NCI-H1417 (cell line): ENCODE data around the gene OR6Y1.

Source experiments
- DNase-seq, 3 experiments: peaks; one replicate each; lab custom pipeline; 2025; lab: John Stamatoyannopoulos, UW

Gene OR6Y1, protein sequence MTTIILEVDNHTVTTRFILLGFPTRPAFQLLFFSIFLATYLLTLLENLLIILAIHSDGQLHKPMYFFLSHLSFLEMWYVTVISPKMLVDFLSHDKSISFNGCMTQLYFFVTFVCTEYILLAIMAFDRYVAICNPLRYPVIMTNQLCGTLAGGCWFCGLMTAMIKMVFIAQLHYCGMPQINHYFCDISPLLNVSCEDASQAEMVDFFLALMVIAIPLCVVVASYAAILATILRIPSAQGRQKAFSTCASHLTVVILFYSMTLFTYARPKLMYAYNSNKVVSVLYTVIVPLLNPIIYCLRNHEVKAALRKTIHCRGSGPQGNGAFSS

DNA sequence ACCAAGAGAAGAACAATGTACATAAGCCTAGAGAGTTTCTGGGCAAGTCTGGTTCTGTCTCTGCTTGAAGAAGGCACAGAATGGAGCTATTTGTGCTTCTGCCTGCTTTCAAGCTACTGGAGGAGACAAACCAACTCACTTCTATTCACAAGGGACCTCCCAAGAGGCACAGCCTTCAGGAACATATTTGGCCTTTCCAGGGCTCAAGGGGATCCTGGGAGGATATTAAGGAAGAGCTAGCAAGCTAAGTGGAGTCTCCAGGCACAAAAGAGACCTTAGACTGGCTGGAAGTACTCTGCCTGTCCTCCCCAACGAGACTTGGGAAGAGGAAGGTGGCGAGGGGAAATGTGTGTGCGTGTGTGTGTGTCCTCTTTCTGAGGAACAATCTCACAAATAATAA lies at the start of gene OR6Y1:
Gene OR6Y1, minus strand, starts transcription at position 54 of the 400 bp plus-strand sequence. CDS start 6,300 bp downstream, outside the sequence.
- no peak for DNase-seq

DNA sequence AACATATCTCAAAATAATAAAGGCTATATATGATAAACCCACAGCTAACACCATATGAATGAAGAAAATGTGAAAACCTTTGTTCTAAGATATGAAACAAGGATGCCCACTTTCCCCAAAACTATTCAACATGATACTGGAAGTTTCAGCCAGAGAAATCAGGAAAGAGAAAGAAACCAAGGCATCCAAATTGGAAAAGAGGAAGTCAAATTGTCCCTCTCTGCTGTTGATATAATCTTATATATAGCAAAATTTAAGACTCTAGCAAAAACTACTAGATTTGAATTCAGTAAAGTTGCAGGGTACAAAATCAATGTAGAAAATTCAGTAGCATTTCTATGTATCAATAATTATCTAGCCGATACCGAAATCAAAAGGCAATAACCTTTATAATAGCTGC lies 46.5 kb upstream of the OR6Y1 start:
- DNase-seq = no peak

DNA sequence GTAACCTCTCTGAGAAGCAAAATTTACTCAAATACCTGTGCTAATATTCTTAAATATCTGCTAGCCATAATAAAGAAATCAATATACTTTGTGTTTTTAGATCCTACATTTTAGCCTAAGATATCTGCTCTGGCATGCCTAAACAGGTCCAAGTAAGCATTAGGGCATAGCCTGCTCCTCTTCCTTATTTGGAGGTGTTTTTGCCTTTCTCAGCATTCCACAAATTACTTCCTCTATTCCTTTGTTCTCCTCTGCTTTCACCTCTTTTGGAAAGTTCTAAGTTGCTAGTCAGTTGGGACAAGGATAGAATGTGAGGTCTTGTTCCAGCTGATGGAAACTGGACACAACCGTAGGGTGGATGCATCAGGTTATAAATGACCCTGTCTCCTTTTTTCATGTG lies 32.7 kb upstream of the OR6Y1 start:
- DNase-seq = no peak

DNA sequence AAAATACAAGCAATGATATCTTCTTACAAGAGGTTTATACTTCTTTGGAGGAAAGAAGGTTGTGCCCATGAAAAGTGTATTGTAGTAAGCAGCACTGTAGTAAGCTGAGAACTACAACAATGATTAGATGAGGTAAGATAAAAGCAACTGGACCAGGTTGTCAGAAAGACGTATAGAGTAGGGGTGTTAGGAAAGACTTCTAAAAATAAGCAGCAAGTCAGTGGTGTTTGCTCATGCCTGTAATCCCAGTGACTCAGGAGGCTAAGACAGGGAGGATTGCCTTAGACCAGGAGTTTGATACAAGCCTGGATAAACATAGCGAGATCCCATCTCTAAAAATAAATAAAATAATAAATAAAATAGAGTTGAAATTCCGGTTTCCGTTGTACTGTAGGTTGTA lies 29.8 kb upstream of the OR6Y1 start:
- no peak for DNase-seq

DNA sequence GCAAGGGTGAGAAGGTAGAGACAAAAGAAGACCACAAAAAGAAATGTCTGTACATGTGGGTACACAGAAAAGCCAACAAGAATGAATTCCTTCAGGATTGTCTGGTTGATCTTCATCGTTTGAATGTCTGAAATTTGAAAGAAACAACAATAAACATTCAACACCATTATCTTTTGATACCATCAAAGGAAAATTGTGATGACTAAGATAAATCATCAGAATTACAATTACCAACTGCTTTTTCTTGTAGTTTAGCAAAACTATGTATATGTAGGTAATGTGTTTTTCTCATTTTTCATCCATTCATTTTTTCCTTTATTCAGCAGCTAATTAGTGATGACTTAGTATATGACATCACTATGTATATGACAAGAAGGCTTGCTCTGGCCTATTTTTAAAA lies 25.5 kb upstream of the OR6Y1 start, which contains the start of gene OR10X1:
Gene OR10X1, minus strand, starts transcription at position 167 of the 400 bp plus-strand sequence. Its CDS starts 0 bp downstream, at position 167.
- no peak for DNase-seq

DNA sequence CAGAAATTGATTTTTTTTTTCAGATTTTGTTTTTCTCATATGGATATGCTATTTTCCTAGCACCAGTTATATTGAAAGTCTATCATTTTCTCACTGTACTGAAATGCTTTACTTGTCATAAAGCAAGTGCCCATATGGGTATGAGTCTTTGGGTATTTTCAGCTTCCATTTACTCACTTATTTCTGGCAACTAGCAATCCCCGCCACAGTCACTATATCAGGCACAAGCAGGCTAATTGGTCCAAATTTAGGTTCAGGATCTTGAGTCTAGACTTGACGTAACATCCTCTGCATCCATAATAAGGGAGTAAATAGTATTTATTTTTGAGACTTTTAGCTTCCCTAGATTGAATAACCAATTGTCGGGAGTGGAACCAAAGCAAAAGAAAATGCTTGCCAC lies 23.4 kb upstream of the OR6Y1 start:
- no peak for DNase-seq

DNA sequence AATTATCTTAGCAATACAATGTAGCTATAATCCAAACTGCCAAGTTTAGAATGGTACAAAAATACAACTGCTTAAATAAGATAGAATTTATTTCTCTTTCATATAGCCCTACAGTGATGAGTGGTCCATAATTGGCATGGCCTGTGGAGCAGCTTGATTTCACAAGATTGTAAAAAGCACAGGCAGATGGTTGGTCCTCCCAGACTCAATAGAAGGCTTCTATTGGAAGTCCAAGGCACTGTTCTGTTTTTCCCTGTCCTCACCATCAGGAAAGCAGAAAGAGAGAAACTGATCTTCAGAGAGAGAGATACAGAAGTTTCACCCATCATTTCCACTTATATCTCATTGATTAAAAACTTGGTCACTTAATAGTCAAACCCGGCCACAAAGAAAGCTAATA lies 18.0 kb upstream of the OR6Y1 start:
- DNase-seq = no peak

DNA sequence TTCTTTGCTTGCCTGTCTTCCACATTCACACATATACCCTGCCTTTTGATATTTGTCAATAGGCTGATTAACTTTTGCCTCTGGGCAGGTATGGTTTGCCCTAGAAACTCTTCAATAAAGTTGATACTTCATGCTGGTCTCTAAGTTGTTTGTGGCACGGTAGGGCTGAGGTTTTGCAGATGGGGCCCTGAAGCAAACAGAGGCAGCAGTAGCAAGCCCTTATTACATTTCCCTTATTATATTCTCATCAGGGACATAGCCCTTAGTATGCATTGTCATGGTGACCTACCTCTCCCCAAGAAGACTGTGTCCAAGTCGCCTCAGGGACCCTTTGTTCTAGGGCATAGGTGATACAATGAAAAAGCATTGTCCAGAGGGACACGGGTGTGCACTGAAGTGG lies 16.3 kb upstream of the OR6Y1 start, which contains the start of gene OR6P1:
Gene OR6P1, minus strand, starts transcription at position 101 of the 400 bp plus-strand sequence. CDS start 6,976 bp downstream, outside the sequence.
- DNase-seq = no peak

DNA sequence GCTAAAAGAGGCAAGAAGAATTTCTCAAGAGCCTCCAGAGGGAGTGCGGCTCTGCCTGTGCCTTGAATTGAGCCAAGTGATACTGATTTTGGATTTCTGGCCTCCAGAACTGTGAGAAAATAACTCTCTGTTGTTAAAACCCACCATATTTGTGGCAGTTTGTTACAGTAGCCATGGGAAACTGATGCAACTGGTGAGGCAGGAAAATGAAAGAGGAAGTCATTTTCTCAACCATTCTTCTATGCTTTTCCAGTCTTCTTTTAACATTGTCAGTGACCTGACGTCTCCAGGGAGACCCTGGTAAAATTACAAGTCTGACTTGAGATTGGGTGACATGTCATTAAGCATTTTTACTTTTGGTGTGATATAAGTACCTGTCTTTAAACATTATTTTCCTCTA lies 10.4 kb upstream of the OR6Y1 start:
- no peak for DNase-seq

DNA sequence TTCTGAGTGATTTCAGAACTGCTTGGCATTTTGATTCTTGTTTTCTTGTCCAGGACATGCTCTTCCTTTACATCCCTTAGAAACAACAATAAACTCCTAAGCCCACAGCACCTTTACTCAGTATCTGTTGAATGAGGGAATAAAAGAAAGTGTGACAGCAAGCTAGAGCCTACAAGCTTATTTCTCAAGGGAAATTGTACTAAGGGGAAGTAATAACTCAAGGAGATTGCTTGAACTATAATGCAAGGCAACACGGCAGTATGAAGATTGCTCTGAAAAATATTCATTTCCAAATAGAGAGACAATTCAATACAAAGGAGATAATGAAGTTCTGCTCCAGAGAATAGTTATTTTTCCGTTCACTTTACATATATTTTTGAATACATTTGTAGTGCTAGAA lies 9.6 kb upstream of the OR6Y1 start:
- DNase-seq = no peak

DNA sequence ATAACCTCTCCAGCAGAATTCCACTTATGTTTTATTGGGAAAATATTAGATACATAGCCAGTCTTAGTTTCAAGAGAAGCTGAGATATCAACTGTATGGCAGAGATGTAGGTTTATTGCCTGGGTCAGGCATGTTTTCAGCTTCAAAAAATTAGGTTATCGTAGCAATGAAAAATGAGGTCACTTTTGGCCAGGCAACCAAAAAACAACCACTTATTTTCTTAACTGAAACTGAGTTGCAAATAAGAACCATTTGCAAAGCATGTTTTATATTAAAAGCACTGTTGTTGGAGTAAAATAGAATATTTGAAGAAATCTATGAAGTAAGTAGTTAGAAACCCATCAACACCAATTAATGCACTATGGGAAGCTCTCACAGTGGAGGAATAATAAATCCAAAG lies 5.5 kb upstream of the OR6Y1 start:
- DNase-seq = no peak

DNA sequence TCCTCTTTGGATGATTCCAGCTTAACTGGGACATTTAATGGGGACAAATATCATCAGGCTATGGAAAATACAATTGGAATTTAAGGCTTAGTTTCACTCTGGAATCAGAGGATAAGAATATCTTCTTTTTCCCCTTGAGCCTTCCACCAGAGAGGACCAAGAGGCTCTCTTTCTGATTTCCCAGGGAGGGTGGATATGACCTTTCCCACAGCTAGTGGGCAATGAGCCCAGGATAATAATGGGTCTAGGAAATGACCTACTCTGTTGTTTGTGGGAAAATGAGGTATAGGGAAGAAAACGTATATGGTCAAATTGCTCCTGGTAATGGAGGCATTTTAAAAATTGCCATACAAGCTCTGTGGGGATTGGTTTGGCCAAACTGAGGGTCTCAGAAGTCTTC lies 1.9 kb downstream of the OR6Y1 start:
- DNase-seq = no peak

DNA sequence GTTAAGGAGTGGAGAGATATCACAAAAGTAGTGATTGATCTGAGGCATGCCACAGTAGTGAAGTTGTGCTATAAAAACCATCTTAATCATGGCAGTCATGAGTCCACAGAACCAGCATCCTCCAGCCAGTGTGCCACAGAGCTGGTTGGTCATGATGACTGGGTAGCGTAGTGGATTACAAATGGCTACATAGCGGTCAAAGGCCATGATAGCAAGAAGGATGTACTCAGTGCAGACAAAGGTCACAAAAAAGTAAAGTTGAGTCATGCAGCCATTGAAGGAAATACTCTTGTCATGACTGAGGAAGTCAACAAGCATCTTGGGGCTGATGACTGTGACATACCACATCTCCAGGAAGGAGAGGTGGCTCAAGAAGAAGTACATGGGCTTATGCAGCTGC lies 6.7 kb downstream of the OR6Y1 start:
- no peak for DNase-seq

DNA sequence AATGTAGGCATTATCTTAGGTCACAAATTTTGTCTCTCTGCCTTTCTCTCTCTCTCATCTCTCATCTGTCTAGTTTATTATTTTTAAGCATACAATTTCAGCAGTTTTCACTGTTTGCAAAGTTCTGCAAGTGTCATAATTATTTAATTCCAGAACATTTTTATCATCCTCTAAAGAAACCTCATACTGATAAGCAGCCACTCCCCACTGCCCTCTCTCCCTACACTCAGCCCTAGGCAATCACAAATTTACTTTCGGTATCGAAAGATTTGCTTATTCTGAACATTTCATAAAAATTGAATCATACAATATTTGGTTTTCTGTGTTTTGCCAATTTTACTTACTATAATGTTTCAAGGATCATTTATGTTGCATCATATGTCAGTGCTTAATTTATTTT lies 16.6 kb downstream of the OR6Y1 start:
- DNase-seq = no peak

DNA sequence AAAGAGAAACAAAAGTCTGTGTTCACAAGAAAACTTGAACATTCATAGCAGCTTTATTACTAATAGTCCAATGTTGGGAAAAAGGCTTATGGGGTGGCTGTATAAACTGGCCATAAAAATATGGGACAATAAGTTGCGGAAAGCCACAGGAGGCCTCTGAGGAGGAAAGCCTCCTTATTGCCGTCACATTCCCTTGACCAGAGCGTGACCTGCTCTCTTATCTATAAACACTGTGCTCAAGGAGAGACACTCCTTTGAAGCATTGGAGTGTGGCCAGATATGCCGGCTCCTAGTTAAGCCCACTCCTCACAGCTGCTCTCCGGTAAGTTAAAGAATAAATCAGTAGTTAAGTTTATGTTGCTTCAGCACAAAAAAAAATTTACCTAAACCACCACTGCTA lies 19.7 kb downstream of the OR6Y1 start:
- no peak for DNase-seq

DNA sequence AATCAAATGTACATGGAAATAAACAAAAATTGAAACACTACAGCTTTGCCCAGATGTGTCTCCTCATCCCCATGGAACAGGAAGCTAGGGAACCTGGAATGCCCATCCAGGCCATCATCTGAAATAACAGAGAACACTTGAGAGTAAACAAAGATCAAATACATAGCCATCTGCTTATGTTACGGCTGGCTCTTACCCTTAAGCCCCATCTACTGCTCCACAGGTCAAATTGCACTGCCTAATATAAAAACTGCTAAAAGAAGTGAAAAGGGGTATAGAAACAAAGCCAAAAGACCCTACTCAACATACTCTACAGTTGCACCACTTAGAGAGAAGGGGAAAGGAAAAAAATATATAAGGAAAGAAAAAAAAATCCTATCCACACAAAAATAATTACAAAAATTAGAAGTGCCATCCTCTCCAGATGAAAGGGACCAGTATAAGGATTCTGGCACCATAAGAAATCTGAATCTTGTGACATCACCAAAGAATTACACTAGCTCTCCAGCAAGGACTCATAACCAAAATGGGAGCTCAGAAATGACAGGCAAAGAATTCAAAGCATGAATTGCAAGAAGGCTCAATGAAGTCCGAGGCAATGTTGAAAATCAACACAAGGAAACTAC lies 26.9 kb downstream of the OR6Y1 start:
- DNase-seq = peak in 2 of 3 experiments; percentile 18 to 63

DNA sequence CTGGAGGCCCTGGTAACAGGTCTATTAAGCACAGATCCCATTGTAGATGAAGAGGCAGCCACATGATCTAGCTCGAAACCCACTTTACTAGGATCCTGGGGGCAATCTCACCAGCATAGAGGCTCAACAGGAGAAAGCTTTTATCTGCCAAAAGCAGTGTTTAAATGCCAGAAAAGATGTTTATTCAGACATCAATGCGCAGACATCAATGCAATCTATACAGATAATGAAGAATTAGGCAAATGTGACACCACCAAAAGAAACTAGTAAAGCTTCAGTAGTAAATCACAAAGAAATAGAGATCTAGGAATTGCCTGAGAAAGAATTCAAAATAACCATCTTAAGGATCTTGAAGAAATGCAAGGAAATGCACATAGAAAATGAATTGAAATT lies 32.5 kb downstream of the OR6Y1 start:
- no peak for DNase-seq

DNA sequence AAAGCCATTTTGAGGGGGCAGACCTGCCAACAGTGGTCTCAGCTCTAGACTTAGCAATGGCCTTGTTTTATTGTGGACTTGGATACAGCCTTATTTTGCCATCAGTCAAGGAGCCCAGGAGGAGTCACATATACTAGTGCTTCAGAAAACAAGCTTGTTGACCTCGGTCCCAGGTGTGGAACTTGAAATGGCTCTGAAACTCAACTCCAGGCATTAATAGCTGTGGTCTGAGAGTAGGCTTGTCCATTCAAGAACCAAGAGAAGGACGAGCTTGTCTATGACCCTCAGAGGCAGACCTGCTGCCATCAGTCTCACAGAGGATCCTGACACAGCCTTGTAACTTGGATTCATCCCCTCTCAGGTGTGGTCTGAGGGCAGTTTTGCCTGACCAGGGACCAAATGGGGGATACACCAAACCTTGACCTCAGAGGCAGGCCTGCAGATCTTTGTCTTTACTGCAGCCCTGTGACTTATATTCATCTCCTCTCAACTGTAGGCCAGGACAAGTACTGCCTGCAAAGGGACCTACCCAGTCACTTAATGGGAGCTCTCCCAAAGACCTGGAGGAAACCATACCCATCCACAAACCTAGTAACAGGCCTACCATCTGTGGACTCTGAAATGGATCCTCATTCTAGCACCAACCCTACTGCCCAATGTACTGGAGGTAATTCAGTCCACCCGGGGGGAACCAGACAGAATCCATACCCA lies 33.1 kb downstream of the OR6Y1 start:
- no peak for DNase-seq

DNA sequence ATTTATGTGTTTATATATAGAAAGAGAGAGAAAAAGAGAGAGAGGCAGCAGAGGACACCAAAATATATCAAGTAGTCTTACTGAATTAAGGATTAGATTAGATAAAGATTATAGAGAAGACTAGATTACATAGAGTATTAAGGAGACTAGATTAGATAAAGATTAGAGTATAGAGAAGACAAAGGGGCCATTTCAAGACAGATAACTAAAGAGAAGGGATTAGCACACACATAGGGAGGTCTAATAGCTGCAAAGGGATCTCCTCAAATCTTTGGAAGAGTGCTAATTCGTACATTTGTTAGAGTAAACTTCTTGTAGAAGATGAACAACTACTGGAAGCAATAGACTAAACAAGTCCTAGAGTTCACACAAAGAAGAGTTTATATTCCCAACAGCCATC lies 34.2 kb downstream of the OR6Y1 start:
- DNase-seq = no peak

DNA sequence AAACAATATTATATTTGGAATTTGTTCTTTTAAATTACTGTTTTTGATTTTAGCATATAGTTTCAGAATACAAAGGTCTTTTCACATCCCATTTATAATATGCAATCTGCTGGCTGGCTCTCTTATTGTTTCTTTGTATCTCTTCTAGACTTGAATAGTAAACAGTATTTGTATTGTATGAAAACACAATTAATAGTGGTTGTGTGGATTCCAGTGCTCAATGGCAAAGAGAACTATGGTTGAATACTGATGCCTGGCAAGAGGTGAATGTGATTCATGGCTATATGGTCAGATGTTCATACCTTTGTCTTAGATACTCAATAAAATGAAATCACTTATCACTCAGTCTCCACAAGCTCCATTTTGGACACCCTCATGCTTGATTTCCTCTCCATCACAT lies 37.2 kb downstream of the OR6Y1 start:
- no peak for DNase-seq

DNA sequence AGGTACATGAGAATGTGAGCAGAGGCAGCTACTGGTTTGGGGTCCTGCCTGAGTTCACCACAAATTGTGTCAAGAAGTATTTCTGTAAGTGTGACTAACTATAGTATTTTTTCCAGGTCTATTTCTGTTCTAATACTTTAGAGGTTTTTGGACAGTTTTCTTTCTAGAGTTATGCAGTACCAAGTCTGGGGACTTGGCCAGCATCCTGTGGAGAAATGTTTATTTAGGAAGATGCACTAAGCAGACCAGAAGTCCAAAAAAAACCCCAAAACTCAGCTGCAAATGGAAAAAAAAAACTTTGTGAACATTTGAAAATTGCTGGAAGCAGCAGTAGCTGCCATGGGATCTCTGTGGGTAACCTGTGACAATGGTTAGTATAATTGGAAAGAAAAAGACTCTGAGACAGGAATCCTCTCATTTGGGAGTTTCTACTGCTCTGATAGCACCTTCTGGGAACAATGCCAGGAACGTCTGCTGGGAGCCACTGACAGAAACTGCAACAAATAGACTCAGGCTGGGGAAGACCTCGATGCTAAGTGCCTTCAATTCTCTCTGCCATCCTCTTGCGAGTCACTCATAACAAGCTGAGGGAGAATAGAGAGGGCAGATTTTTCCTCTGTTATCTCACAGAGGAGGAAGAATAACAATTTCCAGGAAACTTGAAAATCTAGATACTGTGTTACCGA lies 44.6 kb downstream of the OR6Y1 start:
- DNase-seq = no peak

DNA sequence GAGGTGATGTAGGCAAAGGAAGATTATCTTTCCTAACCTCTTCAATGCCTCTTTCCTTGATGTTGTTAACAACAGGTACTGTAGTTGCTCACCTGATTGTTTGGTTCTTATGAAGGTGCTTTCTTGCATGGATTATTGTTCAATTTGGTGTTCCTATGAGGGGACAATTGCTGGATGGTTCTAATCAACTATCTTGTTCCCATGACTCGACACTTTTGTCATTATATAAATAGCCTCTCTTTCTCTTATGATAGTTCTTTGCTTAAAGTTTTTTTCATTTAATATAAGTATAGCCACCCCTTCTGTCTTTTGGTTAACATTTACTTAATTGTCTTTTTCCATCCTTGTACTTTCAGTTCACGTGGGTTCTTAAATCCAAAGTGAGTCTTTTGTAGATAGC lies 46.7 kb downstream of the OR6Y1 start:
- DNase-seq = no peak
